WTC11 (cell line): ENCODE results near the gene NCF2. TPM values are rescaled to one million over a fixed set of nuclear protein-coding genes. Genes with fewer than 3 reads are reported as not detected.

Source experiments
- ATAC-seq: fragments of 200-7000 bp; cut with Tn5 transposase; 2 replicates; pipeline ENCODE4 v1.10.0; 2021; ENCODE audit warnings: mild to moderate bottlenecking, moderate library complexity
- CTCF ChIA-PET: fragments of 300-600 bp; sonication (Branson Sonifier 250); formaldehyde crosslinking; loops from one replicate; lab custom pipeline; 2021; ENCODE audit warnings: antibody characterized with exemption; lab: Charles Lee
- POLR2A ChIA-PET: fragments of 350-600 bp; sonication (Branson Sonifier 250); formaldehyde crosslinking; loops from one replicate; lab custom pipeline; 2021; ENCODE audit warnings: antibody characterized with exemption; lab: Charles Lee
- DNase-seq: peaks from one replicate; pipeline ENCODE4 v3.0.0; 2021; ENCODE audit warnings: low spot score
- H3K27ac Mint-ChIP-seq: 2 replicates; pipeline ENCODE4 v1.8.0; 2021; ENCODE audit warnings: mixed read lengths
- H3K27me3 Mint-ChIP-seq: 2 replicates; pipeline ENCODE4 v1.8.0; 2021; ENCODE audit warnings: low read depth, mild to moderate bottlenecking, moderate library complexity, mixed read lengths
- H3K36me3 Mint-ChIP-seq: 2 replicates; pipeline ENCODE4 v1.8.0; 2021; ENCODE audit warnings: mixed read lengths
- H3K4me1 Mint-ChIP-seq: 2 replicates; pipeline ENCODE4 v1.8.0; 2022; ENCODE audit warnings: mixed read lengths
- H3K4me3 Mint-ChIP-seq: 2 replicates; pipeline ENCODE4 v1.8.0; 2021; ENCODE audit warnings: mild to moderate bottlenecking, moderate library complexity, mixed read lengths
- H3K9me3 Mint-ChIP-seq: 2 replicates; pipeline ENCODE4 v1.8.0; 2021; ENCODE audit warnings: mixed read lengths
- CREM ChIP-seq: sonication (generic); formaldehyde crosslinking; IDR thresholded peaks from 2 replicates; pipeline ENCODE4 v1.8.1; 2022; ENCODE audit warnings: mild to moderate bottlenecking, missing genetic modification reagents, moderate library complexity
- ETV6 ChIP-seq: sonication (generic); formaldehyde crosslinking; IDR thresholded peaks from 2 replicates; pipeline ENCODE4 v1.8.1; 2022; ENCODE audit warnings: mild to moderate bottlenecking, missing genetic modification reagents
- JUN ChIP-seq: sonication (generic); formaldehyde crosslinking; IDR thresholded peaks from 2 replicates; pipeline ENCODE4 v1.8.0; 2023; ENCODE audit warnings: mild to moderate bottlenecking, missing genetic modification reagents
- NFATC4 ChIP-seq: fragments of 250-450 bp; sonication (Bioruptor Pico); IDR thresholded peaks from 2 replicates; pipeline ENCODE4 v1.9.0; 2021; ENCODE audit warnings: mild to moderate bottlenecking
- ZNF232 ChIP-seq: sonication (generic); formaldehyde crosslinking; IDR thresholded peaks from 2 replicates; pipeline ENCODE4 v1.8.0; 2022; ENCODE audit warnings: mild to moderate bottlenecking, missing genetic modification reagents
- ZNF423 ChIP-seq: fragments of 250-450 bp; sonication (Bioruptor Pico); IDR thresholded peaks from 2 replicates; pipeline ENCODE4 v2.1.2; 2022; ENCODE audit warnings: mild to moderate bottlenecking, moderate library complexity
- total RNA-seq: library from RNA; stranded (reverse); gene quantifications from 3 replicates; pipeline ENCODE4 v1.2.3, GENCODE V29; 2021
- TF ChIP-seq, protein P1 (sequence below): fragments of 250-450 bp; sonication (Bioruptor Pico); IDR thresholded peaks from 2 replicates; pipeline ENCODE4 v1.8.0; 2021; ENCODE audit warnings: mild to moderate bottlenecking
- TF ChIP-seq, protein P2 (sequence below): fragments of 250-450 bp; sonication (Bioruptor Pico); IDR thresholded peaks from 2 replicates; pipeline ENCODE4 v1.9.0; 2021; ENCODE audit warnings: mild to moderate bottlenecking
- TF ChIP-seq, protein P3 (sequence below): sonication (generic); formaldehyde crosslinking; IDR thresholded peaks from 2 replicates; pipeline ENCODE4 v1.8.0; 2022; ENCODE audit warnings: missing genetic modification reagents
- TF ChIP-seq, protein P4 (sequence below): sonication (generic); formaldehyde crosslinking; IDR thresholded peaks from 2 replicates; pipeline ENCODE4 v1.8.1; 2023; ENCODE audit warnings: mild to moderate bottlenecking, missing genetic modification reagents, moderate library complexity
- TF ChIP-seq, protein P5 (sequence below): sonication (generic); formaldehyde crosslinking; IDR thresholded peaks from 2 replicates; pipeline ENCODE4 v1.8.1; 2022; ENCODE audit warnings: low read depth, mild to moderate bottlenecking, moderate library complexity, missing genetic modification reagents, borderline replicate concordance

NCF2 gene
- total RNA-seq, 1 experiment from 2014 or later, result 0.52 TPM

DNA sequence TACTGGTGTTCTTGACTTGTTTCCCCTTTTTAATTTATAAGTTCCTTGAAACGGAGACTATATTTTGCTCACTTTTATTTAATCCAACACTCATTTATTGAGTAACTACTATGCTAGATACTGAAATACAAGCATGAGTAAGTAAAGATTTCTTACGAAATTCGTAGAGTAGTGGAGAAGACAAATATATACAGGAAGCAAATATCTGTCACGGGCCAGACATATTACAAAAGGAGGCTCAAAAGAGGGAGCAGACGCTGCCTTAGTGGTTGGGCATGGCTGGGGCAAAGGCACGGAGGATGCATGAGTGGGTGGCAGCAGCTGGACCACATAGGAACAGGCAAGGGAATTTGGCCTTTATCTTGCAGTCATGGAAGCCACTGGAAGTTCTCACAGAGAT, 6.8 kb downstream of the NCF2 start:
- CTCF ChIA-PET, result no interaction called here
- no peaks in the 10 kb centered on the region for H3K27me3 Mint-ChIP-seq
- H3K9me3 Mint-ChIP-seq, result no peaks in the 10 kb centered on the region
- H3K4me1 Mint-ChIP-seq, result peaks cover 10% of the 10 kb centered on the region
- no peak overlapping the region for H3K27ac Mint-ChIP-seq
- TF ChIP-seq ZNF423 (no peak), JUN (CRISPR knock-in tag) (no peak)
- TF ChIP-seq, protein P1, sequence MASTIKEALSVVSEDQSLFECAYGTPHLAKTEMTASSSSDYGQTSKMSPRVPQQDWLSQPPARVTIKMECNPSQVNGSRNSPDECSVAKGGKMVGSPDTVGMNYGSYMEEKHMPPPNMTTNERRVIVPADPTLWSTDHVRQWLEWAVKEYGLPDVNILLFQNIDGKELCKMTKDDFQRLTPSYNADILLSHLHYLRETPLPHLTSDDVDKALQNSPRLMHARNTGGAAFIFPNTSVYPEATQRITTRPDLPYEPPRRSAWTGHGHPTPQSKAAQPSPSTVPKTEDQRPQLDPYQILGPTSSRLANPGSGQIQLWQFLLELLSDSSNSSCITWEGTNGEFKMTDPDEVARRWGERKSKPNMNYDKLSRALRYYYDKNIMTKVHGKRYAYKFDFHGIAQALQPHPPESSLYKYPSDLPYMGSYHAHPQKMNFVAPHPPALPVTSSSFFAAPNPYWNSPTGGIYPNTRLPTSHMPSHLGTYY (CRISPR knock-in tag), result no peak
- TF ChIP-seq, all 79 proteins: peak for 0
- POLR2A ChIA-PET, result no interaction called here
- Mint-ChIP-seq H3K36me3 (no peaks in the 10 kb centered on the region), H3K4me3 (no peak overlapping the region)
- DNase-seq, result no peak
- ATAC-seq, result no peak

DNA sequence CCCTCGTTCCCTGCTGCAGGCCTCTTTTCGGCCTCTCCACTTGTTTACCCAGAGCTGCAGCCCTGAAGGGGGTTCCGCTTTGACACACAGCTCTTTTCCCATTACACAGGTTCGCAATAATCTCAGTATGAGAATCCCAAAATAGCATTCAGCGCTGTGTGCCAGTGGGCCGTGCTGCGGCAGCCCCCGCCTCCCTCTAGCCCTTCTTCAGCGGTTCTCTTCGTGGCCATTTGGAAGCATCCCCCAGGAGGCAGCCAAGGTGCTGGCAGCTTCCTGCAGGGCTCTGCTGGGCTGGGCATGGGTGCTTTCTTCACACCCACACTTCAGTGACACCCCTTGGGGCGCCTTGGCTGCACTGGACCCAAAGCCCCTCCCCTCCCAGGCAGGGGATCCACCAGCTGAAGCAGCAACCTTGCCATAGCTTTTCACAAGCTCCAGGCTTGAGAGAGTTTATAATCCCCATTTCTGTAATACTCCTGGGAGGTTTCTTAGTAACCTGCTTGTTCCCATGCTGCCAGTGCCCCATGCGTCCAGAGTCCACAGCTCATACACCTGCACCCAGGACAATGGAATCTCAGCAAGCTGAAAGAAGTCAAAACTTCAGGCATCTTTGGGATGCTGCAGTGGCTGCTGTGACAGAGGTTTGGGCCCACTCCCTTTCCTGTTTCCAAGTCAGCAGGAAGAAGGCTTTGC, 8.1 kb downstream of the NCF2 start:
- POLR2A ChIA-PET, result no interaction called here
- H3K27me3 Mint-ChIP-seq, result no peaks in the 10 kb centered on the region
- no peak for TF ChIP-seq NFATC4 (CRISPR knock-in tag)
- TF ChIP-seq, all 79 proteins: peak for 0
- DNase-seq (no peak), ATAC-seq (no peak)
- CTCF ChIA-PET, result interaction anchor here (1.1 to 1.2 kb wide), 2 partner anchors 23 to 27 kb away, joined by 3 read pairs; no protein-coding TSS in a partner anchor
- H3K4me3 Mint-ChIP-seq, result no peak overlapping the region
- no peaks in the 10 kb centered on the region for H3K36me3 Mint-ChIP-seq
- H3K27ac Mint-ChIP-seq, result no peak overlapping the region
- H3K4me1 Mint-ChIP-seq, result peaks cover 6% of the 10 kb centered on the region
- no peaks in the 10 kb centered on the region for H3K9me3 Mint-ChIP-seq

DNA sequence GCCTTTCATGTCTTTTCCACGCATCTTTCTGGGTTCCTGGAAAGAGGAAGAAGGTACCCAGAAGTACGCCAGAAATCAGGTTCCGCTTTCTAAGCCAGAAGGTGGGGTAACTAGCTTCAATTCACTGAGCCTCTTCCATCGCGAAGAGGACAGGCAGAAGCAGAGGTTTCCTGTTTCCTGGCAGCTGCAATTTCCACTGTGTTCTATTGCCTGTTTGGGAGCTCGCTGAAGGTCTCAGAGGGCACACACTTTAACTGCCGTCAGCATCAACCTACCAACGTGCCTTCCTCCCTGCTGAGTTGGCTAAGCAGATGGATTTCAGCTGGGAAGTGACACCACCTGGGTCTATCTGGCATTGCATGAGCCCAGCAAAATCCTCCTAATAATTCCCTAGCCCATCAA, 10.0 kb downstream of the NCF2 start:
- no peak overlapping the region for H3K27ac Mint-ChIP-seq

More for the DNA sequence above, 10.0 kb downstream of the NCF2 start:
- DNase-seq, result no peak
- POLR2A ChIA-PET, result interaction anchor here (1.2 kb wide), 1 partner anchor 17 kb away, joined by 3 read pairs; no protein-coding TSS in a partner anchor
- Mint-ChIP-seq H3K4me1 (0 out of 2 replicates have a peak, but pooled peaks cover 2% of the 10 kb centered on the region), H3K9me3 (no peaks in the 10 kb centered on the region), H3K36me3 (no peaks in the 10 kb centered on the region), H3K4me3 (no peak overlapping the region), H3K27me3 (no peaks in the 10 kb centered on the region)
- CTCF ChIA-PET, result interaction anchor here (1.7 kb wide), 1 partner anchor 53 kb away, joined by 3 read pairs; no protein-coding TSS in a partner anchor
- TF ChIP-seq, protein P2, sequence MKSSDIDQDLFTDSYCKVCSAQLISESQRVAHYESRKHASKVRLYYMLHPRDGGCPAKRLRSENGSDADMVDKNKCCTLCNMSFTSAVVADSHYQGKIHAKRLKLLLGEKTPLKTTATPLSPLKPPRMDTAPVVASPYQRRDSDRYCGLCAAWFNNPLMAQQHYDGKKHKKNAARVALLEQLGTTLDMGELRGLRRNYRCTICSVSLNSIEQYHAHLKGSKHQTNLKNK, result no peak
- TF ChIP-seq, protein P3, sequence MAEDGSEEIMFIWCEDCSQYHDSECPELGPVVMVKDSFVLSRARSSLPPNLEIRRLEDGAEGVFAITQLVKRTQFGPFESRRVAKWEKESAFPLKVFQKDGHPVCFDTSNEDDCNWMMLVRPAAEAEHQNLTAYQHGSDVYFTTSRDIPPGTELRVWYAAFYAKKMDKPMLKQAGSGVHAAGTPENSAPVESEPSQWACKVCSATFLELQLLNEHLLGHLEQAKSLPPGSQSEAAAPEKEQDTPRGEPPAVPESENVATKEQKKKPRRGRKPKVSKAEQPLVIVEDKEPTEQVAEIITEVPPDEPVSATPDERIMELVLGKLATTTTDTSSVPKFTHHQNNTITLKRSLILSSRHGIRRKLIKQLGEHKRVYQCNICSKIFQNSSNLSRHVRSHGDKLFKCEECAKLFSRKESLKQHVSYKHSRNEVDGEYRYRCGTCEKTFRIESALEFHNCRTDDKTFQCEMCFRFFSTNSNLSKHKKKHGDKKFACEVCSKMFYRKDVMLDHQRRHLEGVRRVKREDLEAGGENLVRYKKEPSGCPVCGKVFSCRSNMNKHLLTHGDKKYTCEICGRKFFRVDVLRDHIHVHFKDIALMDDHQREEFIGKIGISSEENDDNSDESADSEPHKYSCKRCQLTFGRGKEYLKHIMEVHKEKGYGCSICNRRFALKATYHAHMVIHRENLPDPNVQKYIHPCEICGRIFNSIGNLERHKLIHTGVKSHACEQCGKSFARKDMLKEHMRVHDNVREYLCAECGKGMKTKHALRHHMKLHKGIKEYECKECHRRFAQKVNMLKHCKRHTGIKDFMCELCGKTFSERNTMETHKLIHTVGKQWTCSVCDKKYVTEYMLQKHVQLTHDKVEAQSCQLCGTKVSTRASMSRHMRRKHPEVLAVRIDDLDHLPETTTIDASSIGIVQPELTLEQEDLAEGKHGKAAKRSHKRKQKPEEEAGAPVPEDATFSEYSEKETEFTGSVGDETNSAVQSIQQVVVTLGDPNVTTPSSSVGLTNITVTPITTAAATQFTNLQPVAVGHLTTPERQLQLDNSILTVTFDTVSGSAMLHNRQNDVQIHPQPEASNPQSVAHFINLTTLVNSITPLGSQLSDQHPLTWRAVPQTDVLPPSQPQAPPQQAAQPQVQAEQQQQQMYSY (CRISPR knock-in tag), result no peak
- TF ChIP-seq JUN (CRISPR knock-in tag), result no peak
- TF ChIP-seq ETV6 (CRISPR knock-in tag), result no peak
- TF ChIP-seq, protein P4, sequence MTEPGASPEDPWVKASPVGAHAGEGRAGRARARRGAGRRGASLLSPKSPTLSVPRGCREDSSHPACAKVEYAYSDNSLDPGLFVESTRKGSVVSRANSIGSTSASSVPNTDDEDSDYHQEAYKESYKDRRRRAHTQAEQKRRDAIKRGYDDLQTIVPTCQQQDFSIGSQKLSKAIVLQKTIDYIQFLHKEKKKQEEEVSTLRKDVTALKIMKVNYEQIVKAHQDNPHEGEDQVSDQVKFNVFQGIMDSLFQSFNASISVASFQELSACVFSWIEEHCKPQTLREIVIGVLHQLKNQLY, result no peak
- TF ChIP-seq, protein P5, sequence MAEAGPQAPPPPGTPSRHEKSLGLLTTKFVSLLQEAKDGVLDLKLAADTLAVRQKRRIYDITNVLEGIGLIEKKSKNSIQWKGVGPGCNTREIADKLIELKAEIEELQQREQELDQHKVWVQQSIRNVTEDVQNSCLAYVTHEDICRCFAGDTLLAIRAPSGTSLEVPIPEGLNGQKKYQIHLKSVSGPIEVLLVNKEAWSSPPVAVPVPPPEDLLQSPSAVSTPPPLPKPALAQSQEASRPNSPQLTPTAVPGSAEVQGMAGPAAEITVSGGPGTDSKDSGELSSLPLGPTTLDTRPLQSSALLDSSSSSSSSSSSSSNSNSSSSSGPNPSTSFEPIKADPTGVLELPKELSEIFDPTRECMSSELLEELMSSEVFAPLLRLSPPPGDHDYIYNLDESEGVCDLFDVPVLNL (CRISPR knock-in tag), result no peak
- no peak for TF ChIP-seq CREM (CRISPR knock-in tag)
- no peak for TF ChIP-seq ZNF232
- peak; percentile 58; the same call in 1 of the 2 replicates for ATAC-seq
